Left lobe of liver (tissue), 2 donors: ENCODE measurements around the gene MTA2. TPM values are rescaled to one million over a fixed set of nuclear protein-coding genes. Genes with fewer than 3 reads are reported as not detected.
"Not testable (repeated sequence)": the region's sequence is repeated elsewhere in the genome, so short reads cannot be mapped to it uniquely, and the experiment has no call there.

Experiments
- ATAC-seq: fragments of 200-7000 bp; cut with Tn5 transposase; one replicate; pipeline ENCODE4 v1.9.1; 2020; ENCODE audit warnings: mild to moderate bottlenecking, moderate library complexity
- DNase-seq: peaks from one replicate; pipeline ENCODE4 v3.0.0-alpha.2; 2020; ENCODE audit warnings: low spot score
- total RNA-seq: library from RNA; stranded (reverse); gene quantifications from one replicate; pipeline ENCODE4 v1.2.1, GENCODE V29; 2021
- donor health status: DM: no; HTN: no; CAD: no; lungs with moderate emphysema.
- donor health status: DM: no; HTN: yes; CAD: no.

Gene MTA2
- total RNA-seq, 1 donor from 2014 or later, result 24.4 TPM

DNA sequence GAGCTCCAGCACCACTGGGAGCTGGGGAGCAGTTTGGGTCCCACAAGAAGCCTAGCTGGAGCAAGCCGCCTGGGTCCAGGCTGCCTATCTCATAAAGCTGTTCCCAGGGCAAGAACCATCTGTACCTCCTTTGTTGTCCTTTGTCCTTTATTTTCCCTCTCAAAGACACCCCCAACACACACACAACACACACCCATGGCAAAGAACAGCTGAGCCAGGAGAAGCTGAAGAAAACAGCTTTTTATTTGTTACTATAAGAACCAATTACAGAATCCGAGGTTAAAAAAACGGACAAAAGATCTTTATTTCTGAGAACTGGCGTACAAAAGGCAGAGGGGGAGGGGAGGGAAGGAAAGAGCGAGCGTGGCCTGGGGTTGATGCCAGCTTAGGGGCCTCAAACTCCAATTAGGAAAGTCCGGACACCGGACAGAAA is 8.7 kb downstream of the MTA2 start:
- ATAC-seq (no peak), DNase-seq (no peak)

DNA sequence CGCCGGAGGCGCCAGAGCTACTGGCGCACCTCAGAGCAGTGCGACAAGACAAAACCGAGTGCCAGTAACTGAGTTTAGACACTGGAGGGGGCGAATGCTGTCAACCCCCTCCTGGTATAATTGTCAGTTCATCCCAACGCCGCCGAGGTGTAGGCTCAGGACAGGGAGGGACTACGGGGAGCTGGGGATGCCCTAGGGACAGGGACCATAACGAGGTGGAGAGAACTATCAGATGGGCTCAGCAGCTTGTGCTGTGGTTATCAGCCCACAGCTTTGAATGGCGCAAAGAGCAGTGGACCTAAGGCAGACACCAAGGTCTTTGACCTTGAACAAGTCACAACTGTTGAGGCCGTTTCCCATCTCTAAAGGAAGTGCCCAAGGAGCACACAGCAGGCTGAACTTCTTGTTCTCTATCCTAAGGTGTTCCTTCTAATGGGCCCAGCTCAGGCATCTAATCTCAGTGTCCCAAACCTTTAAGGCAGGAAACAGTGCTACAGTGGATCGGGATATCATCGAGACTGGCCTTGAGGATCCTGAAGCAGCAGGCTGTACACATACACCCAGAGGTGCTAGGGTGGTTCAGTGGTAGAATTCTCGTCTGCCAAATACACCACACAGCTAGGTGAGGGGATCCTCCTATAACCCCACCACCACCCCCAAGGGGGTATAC is 9.4 kb downstream of the MTA2 start:
- DNase-seq (no peak), ATAC-seq (peak; percentile 11)

DNA sequence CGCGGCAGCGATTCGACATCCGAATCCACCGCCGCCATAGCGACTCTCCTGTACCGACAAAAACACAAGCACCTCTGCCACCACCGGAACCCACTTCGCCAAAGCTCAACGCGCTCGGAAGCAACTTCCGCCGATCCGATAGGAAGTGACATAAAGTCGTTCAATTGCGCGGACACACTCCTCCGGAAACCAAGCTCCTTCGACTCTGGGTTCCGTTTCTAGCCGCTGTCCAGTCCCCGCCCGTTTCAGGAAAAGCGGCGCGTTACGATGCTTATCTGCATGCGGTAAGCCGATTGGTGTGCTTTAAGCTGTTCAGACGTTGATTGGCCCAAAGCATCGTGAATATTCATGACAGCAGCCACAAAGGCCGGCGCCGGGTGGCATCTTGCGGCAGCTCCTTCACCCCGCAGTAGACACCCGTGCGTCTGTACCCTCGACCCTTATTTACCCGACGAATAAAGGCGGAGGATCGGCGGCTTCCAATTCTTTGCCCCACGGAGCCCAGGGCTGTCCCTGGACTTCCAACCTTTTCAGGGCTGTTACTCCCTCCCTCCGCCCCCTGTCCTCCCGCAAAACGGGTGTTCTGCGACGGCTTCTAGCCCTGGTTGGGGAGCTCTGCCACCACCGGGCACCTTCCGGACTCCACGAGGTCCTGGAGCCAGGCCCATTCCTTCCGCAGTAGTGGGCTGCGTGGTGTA is 10.1 kb downstream of the MTA2 start, which contains the start of gene TUT1:
Gene TUT1 (minus strand): TSS at position 76 of the 698 bp plus-strand sequence. CDS start 38 bp downstream, at position 38.
- DNase-seq, result peak; percentile 98
- ATAC-seq, result peak; percentile 86

DNA sequence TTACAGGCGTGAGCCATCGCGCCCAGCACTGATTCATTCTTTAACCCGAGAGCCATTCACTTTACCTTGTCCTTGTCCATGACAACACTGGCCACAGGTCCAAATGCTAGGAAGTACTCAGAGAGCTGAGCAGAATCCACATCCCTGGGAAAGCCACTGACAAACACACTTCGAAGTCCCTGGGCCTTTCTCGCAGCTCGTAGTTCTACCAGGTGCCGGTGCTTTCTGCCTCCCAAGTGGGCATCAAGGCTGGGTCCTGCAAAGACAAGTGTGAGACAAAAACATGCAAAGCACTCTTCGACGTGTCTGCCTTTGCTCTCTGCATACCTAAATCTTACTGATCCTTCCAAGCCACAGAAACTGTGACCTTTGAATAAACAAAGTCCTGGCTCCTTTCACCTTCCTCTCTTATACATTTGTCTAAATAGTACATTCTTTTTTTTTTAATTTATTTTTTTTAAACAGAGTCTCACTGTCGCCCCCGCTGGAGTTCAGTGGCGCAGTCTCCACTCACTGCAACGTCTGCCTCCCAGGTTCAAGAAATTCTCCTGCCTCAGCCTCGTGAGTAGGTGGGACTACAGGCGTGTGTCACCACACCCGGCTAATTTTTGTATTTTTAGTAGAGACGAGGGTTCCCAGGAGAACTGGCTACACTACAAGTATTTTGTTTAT is 12.6 kb downstream of the MTA2 start:
- ATAC-seq (no peak), DNase-seq (no peak)

DNA sequence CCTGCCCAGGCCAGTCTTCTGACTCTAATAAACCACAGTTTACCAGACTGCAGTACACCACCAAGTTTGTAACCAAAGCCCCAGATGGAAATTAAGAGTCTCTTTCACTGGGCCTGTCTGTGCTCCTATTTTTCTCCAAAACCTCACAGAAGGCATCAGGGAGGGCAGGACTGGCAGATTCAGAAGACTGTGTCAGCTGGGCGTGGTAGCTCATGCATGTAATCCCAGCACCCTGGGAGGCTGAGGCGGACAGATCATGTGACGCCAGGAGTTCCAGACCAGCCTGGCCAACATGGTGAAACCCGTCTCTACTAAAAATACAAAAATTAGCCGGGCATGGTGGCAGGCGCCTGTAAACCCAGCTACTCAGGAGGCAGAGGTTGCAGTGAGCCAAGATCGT is 16.3 kb downstream of the MTA2 start:
- not testable (repeated sequence) for ATAC-seq, DNase-seq

DNA sequence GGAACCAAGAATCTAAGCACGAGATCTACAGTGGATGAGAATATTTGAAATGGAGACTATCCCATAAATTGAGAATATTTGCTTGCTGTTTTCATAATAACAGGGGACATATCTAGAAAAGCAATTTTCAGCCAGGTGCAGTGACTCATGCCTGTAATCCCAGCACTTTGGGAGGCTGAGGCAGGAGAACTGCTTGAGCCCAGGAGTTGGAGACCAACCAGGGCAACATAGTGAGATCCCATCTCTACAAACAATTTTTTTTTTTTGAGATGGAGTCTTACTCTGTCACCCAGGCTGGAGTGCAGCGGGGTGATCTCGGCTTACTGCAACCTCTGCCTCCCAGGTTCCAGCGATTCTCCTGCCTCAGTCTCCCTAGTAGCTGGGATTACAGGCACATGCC is 19.9 kb downstream of the MTA2 start:
- DNase-seq, ATAC-seq: not testable (repeated sequence)

DNA sequence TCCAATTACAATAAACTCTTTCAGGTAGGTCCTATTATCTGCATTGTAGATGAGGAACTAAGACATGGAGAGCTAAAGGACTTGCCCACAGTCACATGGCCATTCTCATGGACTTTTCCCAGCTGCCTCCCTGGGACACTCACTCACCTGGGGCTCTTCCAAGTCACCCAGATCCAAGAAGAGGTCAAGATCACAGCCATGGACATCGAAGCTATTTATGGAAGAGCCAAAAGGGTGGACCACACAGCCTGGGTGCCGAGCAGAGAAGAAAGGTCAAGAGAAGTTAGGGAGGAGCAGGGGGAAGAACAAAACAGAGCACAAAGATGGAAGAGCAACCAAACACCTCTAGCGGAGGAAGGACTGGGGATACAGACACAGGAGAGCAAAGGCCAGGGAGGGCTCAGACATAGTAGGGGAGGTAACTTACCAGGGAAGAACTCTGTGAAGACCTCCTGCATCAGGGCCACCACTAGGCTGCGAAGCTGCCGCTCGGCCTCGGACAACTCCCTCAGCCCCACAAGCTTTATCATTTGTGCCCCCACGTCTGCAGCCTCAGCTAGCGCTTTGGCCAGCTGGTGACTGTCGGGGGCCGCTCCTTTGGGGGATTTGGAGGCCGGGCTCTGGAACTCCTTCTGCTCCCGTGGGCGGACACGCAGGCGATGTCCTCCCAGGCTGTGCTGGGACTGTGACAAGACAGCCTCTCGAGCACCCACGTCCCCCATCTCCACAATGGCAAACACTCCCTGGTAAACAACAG is 20.5 kb downstream of the MTA2 start:
- ATAC-seq (peak; percentile 72), DNase-seq (no peak)

DNA sequence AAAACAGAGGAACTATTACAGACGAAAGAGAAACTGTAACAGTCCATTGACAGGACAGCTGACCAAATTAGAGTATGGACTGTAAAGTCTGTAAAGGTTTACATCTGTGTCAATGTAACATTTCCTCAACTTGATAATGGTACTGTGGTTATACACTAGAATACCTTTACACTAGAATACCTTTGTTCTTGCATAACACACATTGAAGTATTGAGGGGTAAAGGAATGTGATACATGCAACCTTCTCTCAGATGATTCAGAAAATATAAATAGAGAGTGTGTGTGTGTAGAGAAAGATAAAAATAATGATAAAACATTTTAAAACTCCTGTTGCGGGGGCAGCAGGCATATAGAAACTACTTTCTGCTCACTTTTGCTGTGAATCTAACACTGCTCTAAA is 22.4 kb downstream of the MTA2 start:
- DNase-seq (no peak), ATAC-seq (no peak)

DNA sequence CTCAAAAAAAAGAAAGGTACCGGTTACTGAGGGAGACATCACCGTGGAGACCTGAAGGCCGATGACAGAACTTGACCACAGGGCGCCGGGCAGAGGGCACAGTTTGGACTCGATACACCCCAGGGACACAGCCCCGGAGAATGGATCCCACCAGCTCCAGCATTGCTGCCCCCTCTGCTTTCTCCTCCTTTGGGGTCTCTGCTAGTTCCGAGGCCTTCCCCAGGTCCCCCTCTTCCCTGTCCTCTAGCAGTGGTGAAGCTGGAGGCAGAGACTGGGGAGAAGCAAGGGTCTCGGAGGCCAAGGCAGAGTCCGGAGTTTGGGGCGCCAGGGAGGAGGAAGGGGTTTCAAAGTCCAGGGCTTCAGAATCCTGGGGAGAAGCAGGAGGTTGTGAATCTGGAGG is 23.1 kb downstream of the MTA2 start:
- ATAC-seq, result no peak
- no peak for DNase-seq

DNA sequence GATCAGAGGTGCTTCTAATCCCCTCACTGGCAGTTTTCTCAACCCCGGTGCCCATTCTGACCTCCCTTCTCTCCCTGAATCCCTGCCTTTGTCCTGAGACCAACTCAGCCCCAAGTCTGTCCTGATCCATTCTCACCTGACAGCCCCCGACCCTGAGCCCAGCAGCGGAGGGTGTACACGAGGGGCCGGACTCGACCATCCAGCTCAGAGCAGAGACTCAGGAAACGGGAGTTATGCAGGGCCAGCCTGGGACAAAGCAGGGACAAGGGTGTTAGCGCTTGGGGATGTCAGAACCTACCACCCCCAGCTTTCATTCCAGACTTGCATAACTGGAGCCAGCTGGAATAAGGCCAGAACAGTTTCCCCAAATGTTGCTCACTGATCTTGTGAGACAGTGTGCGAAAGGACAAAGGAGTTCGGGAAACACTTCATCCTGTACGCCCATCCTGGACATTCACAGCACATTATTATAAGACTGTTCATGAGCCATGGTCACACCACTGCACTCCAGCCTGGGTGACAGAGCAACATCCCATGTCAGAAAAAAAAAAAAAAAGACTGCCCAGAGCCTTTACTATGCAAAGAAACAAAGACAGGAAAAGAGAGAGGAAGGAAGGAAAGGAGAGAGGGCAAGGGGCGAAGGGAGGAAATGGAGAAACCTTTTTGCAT is 24.5 kb downstream of the MTA2 start:
- no peak for DNase-seq
- ATAC-seq, result no peak

DNA sequence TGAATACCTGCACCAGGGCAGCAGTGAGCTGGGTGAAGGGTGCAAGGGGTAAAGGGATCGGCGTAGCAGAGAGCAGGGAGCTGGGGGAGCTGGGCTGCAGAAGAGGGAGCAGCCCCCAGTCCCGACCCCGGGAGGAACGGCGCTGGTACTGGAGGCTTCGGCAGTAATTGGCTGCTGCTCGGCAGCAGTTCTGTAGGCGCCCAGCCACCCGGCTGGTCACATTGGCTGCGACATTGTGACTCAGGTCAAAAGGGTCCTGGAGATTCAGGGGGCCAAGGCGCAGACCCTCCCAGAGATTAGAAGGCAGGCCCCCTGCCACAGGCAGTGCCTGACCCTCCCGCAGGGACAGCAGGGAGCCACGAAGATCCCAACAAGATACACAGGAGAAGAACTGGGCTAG is 25.8 kb downstream of the MTA2 start:
- no peak for DNase-seq
- no peak for ATAC-seq

DNA sequence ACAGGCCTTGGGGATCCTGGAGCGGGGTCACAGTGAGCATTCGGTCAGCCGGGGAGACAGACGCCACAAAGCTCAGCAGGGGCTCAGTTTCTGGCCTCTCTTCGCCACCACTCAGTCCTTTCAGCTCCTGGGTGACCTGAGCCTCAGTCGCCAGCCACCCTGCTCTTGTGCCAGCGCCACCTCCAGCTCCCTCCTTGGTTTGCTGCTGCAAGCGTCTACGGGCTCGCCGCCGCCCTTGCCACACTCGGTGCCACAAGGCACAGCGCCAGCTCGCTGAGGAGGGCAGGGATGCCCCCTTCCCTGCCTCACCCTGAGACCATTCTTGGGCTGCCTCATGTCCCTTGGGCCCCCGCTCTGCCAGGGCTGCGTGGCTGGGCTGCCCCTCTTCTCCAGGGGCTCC is 26.5 kb downstream of the MTA2 start:
- ATAC-seq (peak; percentile 2), DNase-seq (peak; percentile 61)

DNA sequence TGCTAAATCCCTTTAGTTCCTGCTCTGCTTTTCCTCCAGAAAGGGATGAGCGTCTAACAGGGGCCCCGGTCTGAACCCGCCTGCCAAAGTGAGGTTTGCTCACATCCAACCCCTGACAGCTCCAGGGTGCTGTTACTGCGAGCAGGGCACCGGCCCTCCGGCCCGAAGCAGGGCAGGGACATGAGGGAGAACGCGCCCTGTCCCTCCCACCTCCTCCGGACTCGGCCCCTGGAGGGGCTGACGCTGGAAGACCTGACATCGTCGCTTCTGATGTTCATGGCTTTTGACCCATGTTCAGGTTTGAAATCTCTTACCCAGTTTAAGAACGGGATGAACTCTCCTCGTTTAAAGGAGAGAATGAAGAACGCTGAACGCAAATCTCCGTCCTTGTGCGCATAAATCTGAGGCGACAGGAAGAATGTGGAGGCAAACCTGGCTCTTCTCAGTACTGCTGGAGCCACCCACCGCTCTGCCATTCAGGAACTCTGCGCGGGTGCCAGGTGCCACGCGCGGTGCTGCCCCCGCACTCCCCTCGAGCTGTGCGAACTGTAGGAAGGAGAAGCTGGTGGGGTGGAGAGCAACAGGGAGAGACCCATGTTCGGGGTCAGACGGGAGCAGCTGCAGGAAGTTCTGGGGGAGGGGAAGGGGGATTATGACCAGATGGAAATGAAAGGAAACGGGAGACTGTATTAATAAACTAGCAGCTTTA is 27.1 kb downstream of the MTA2 start:
- DNase-seq (peak; percentile 61), ATAC-seq (peak; percentile 31)

DNA sequence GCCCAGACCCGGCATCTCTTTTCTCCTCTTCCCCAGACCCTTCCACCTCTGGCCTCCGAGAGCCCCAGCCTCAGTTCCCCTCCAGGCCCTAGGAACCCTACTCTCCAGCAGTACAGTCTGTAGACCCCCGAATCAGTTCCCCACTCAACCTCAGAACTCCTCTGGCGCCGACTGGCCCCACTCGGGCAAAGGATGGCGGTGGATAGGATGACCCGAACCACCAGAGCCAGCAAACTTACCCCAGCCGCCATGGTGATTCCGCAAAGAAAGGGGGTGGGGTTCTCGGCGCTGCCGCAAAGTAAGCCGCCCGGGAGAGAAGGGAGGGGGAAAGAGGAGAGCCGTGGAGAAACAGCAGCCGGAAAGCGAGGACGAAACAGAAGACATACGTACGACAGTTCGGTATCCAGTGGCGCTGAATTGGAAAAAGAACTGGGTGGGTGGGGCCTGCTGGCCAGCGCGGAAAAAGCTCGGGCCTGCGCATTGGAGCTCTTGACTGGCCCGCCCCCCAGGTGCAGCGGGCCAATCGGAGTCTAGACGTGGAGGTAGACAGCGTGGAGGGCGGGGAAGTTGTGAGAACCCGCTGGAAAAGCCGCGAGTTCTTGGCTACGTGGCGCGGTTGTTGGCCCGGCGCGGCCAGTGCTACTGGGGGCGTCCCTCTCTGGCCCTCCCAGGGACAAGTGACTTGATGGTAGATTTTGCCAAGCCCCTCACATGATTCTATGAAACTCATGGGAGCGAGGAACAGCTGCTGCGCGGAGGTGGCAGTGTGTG is 27.9 kb downstream of the MTA2 start, which contains the start of gene EEF1G:
Gene EEF1G (minus strand): TSS at position 300 of the 771 bp plus-strand sequence. CDS start 49 bp downstream, at position 251.
- ATAC-seq (peak; percentile 90), DNase-seq (peak; percentile 99)

DNA sequence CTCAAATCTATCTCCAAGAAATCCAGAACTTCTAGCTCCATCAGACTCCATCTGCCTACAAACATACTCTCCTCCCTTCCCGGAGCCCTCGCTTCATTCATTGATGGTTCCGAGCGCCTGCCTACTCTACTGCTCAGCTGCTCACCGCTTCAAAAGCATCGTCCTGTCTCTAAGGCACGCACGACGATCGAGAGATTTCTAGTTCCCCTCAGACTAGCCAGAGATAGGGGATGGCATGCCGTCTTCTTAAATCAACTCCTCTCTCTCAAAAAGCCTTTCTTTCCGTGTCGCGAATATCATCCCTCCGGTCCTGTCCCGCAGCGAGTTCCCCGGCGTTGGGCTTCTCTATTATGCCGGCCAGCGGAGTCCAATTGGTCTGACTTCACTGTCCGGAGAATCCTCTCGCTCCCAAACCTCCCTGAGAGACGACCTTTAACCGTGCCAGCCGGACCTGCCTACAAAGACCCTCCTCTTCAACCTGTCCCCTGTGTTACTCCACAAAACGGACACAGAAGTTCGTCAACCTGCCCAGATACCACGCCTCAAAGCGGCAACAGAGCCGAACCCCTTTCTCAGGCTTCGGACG is 28.6 kb downstream of the MTA2 start:
- ATAC-seq (peak; percentile 2), DNase-seq (no peak)

DNA sequence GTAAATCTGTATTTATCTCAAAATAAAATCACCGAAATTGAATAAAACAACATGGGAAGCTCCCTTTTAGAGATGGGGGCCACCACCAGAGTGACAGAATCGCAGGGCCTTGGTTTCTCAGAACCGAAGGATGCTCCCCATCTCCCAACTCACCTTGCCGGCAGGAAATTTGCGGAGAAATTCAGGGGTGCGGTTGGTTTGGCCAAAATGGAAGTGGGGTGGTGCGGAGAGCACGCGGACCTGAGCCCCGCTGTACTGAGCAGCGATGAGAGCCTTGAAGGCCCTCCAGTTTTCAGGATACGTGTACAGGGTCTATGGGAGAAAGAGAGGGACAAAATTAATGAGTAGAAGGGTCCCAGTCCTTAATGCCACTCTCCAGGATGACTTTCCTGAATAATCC is 29.2 kb downstream of the MTA2 start:
- DNase-seq, result no peak

DNA sequence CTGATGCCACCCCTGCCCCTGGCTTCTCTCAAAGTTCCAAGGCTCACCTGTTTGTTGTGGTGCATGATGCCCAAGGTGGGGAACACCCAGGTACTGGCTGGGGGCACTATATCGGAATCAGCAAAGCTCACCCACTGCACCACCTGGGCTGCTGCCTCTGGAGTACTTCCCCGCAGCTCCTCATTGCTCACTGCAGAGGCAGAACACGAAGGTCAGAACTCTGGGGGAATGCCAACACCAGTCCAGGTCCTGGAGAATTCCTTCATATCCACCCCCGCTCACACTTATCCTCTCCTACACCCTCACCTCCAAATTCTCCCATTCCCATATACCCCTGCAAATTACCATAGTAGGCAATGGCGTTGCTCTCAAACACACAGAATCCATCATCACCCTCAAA is 30.2 kb downstream of the MTA2 start:
- not testable (repeated sequence) for DNase-seq, ATAC-seq

More for the DNA sequence above, 29.2 kb downstream of the MTA2 start:
- ATAC-seq, result no peak

DNA sequence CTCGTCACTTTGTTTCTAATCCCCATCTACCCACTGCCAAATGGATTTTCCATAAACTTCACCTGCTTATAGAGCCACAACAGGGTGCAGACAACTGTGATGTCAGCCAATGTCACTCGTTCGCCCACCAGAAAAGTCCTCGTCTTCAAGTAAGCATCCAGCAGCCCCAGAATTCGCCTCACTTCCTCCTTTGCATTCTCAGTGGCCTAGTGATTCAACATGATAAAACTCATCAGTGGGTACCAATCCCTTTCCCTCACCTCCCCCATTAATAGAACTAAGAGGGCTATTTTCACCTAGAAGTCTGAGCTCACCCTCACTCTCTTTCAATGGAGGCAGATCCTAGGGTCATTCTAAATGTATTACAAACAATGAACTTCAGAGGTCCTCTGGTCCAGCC is 30.8 kb downstream of the MTA2 start:
- ATAC-seq, DNase-seq: not testable (repeated sequence)

DNA sequence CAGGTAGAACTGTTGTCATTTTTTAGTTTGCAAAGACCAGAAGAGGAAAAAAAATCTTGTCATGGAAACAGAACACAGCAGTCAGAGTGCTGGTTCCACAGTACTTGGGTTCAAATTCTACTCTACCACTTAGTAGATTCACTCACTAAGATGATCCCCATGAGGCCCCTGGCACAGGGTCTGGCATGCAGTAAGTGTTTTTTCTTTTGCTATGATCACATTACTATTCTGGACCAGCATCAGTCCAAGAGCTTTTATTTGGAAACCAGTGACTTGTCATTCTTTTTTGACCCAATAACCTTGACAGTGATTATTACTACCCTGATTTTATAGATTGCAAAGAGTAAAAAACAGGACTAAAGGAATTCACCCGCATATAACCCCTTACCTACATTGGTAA is 32.1 kb downstream of the MTA2 start:
- ATAC-seq (no peak), DNase-seq (no peak)
